Keratinocyte (primary cell): ENCODE results near the gene SHMT2.

Experiments
- EZH2 ChIP-seq: IDR thresholded peaks from one replicate; pipeline ENCODE4 v1.6.1; 2012; ENCODE audit warnings: inconsistent platforms, mild to moderate bottlenecking, low read length, moderate library complexity
- TF ChIP-seq, protein P1 (sequence below), 3 experiments: IDR thresholded peaks in 1 of 3; conservative IDR thresholded peaks in 1 of 3; optimal IDR thresholded peaks in 1 of 3; 2 replicates in 2 of 3; 3 replicates in 1 of 3; pipeline versions ENCODE3 to v1.5.1; 2011; ENCODE audit warnings: low read length in 3 of 3, mild to moderate bottlenecking in 3 of 3, moderate library complexity in 2 of 3, control low read depth in 1 of 3, inconsistent platforms in 1 of 3; ENCODE audit not compliant: insufficient read depth in 2 of 3; ENCODE audit errors: extremely low read depth in 1 of 3

DNA sequence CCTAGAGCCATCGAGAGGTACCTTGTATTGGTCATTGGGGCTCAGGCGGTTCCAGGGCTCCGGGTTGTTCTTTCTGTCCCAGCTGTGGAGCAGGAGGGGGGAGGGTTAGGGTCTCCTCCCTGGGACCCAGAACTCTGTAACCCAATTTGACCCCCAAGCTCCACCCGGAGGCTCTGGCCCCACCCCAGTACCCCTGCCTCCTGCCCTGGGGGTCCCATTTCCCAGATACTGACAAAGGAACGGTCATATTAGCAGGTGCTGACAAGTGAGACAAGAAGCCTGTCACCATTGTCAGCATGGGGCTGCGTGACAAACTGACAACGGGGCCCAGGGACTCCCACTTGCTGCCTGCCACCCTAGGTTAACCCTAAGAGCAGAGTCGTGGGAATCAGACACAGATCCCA is 6.2 kb downstream of the SHMT2 start:
- TF ChIP-seq, protein P1, sequence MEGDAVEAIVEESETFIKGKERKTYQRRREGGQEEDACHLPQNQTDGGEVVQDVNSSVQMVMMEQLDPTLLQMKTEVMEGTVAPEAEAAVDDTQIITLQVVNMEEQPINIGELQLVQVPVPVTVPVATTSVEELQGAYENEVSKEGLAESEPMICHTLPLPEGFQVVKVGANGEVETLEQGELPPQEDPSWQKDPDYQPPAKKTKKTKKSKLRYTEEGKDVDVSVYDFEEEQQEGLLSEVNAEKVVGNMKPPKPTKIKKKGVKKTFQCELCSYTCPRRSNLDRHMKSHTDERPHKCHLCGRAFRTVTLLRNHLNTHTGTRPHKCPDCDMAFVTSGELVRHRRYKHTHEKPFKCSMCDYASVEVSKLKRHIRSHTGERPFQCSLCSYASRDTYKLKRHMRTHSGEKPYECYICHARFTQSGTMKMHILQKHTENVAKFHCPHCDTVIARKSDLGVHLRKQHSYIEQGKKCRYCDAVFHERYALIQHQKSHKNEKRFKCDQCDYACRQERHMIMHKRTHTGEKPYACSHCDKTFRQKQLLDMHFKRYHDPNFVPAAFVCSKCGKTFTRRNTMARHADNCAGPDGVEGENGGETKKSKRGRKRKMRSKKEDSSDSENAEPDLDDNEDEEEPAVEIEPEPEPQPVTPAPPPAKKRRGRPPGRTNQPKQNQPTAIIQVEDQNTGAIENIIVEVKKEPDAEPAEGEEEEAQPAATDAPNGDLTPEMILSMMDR (optimal IDR thresholded peaks at IDR 0.05 in 1 of 3, IDR thresholded peaks at IDR 0.05 in 1 of 3, conservative IDR thresholded peaks at IDR 0.05 in 1 of 3; ENCODE audit: extremely low read depth in 1 of 3, insufficient read depth in 2 of 3, low read length in 3 of 3): no peak
- no peak for TF ChIP-seq EZH2
